IPS-20b (cell line): ENCODE results near the gene MRPS25.
"Not testable (repeated sequence)": the region's sequence is repeated elsewhere in the genome, so short reads cannot be mapped to it uniquely, and the experiment has no call there.

Experiments used
- H3K27ac ChIP-seq: one replicate; pipeline ENCODE4 v1.5.1; 2013; ENCODE audit warnings: low read length
- H3K27me3 ChIP-seq: 2 replicates; pipeline ENCODE4 v1.6.1; 2013; ENCODE audit warnings: mild to moderate bottlenecking, low read length, inconsistent platforms; ENCODE audit not compliant: insufficient read depth
- H3K36me3 ChIP-seq: 2 replicates; pipeline ENCODE4 v1.6.1; 2013; ENCODE audit warnings: low read depth, mild to moderate bottlenecking, inconsistent platforms, low read length, moderate library complexity; ENCODE audit not compliant: insufficient read depth
- H3K4me1 ChIP-seq: 2 replicates; pipeline ENCODE4 v1.6.1; 2013; ENCODE audit warnings: mild to moderate bottlenecking, control low read depth, inconsistent platforms, low read length, moderate library complexity; ENCODE audit not compliant: insufficient read depth
- H3K4me3 ChIP-seq: 2 replicates; pipeline ENCODE4 v1.5.1; 2013; ENCODE audit warnings: mild to moderate bottlenecking, low read length, inconsistent platforms
- H3K9ac ChIP-seq: 2 replicates; pipeline ENCODE4 v1.6.1; 2013; ENCODE audit warnings: low read depth, mild to moderate bottlenecking, inconsistent platforms, low read length, moderate library complexity
- H3K9me3 ChIP-seq: 2 replicates; pipeline ENCODE4 v1.6.1; 2013; ENCODE audit warnings: mild to moderate bottlenecking, low read depth, low read length, inconsistent platforms; ENCODE audit not compliant: insufficient read depth

MRPS25 gene

DNA sequence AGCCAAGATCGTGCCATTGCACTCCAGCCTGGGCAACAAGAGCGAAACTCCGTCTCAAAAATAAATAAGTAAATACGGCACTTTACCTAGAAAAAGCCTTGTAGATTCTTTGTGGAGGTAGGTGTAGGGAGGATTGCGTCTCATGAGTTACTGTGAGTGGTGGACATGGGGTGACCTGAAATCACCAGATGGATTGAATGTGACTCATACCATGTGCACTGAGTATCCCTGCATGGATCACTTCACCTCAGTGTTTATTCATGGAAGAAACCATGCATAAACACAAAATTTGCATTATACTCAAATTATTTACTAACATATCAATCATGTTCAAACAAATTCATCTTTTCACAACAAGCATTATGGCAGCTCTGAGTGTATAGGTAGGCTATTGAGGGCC lies 55.9 kb downstream of the MRPS25 start:
- H3K36me3 ChIP-seq: peaks cover 62% of the 10 kb centered on the region
- H3K9me3 ChIP-seq: no peaks in the 10 kb centered on the region
- H3K27me3 ChIP-seq: no peaks in the 10 kb centered on the region
- no peak overlapping the region for H3K27ac ChIP-seq
- H3K9ac ChIP-seq: no peak overlapping the region
- no peak overlapping the region for H3K4me3 ChIP-seq
- no peaks in the 10 kb centered on the region for H3K4me1 ChIP-seq

DNA sequence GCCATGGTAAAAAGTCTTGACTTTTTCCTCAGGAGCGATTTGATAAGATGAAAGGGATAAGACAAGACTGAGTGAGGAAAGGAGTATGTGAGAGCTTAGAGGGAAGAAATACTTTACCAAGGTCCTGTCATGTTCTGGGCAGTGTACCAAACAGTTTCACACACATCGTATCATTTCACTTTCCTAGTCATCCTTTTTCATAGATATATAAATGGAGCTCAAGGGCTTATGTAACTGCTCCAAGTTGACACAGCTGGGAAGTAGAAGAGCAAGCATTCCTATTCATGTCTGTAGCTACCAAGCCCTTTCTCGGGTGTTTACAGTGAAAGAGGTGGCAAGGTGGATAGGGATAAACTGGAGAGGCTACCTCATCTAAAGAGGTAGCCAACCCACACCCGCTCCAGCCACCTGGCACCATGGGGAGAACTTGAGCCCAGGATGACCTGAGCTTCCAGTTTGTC lies 57.4 kb downstream of the MRPS25 start:
- Histone ChIP-seq H3K4me1 (no peaks in the 10 kb centered on the region), H3K27ac (no peak overlapping the region), H3K9ac (no peak overlapping the region), H3K9me3 (no peaks in the 10 kb centered on the region), H3K36me3 (peaks cover 55% of the 10 kb centered on the region), H3K4me3 (no peak overlapping the region), H3K27me3 (no peaks in the 10 kb centered on the region)

DNA sequence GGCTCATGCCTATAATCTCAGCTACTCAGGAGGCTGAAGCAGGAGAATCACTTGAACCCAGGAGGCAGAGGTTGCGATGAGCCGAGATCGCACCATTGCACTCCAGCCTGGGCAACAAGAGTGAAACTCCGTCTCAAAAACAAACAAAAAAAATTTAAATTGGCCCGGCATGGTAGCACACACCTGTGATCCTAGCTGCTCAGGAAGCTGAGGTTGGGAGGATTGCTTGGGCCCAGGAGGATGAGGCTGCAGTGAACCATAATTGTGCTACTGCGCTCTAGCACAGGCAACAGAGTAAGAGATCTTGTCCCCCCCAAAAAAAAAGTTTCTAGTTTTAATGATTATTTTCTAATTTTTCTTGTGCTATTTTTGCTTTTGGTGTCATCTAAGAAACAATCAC lies 65.9 kb downstream of the MRPS25 start:
- H3K9me3 ChIP-seq: not testable (repeated sequence)
- H3K36me3 ChIP-seq: peaks cover 16% of the 10 kb centered on the region

More for the DNA sequence above, 65.9 kb downstream of the MRPS25 start:
- not testable (repeated sequence) for H3K4me1 ChIP-seq, H3K9ac ChIP-seq, H3K27me3 ChIP-seq, H3K4me3 ChIP-seq, H3K27ac ChIP-seq
